Lower lobe of right lung (tissue), 2 donors: ENCODE results near the gene LCN15. TPM values are rescaled to one million over a fixed set of nuclear protein-coding genes. Genes with fewer than 3 reads are reported as not detected.

Experiments used
- ATAC-seq, 2 donors: fragments of 200-7000 bp; cut with Tn5 transposase; one replicate each; pipeline ENCODE4 v1.9.1; 2020 to 2022; ENCODE audit warnings: mild to moderate bottlenecking in 2 of 2, moderate library complexity in 2 of 2
- DNase-seq: peaks from one replicate; pipeline ENCODE4 v3.0.0-alpha.2; 2020
- H3K27ac ChIP-seq: fragments of 200-600 bp; one replicate; pipeline ENCODE4 v1.8.0; 2022
- H3K27me3 ChIP-seq: fragments of 200-600 bp; one replicate; pipeline ENCODE4 v1.8.0; 2022; ENCODE audit warnings: low read depth
- H3K36me3 ChIP-seq: fragments of 200-600 bp; one replicate; pipeline ENCODE4 v1.8.0; 2022; ENCODE audit warnings: mild to moderate bottlenecking
- H3K4me1 ChIP-seq: fragments of 200-600 bp; one replicate; pipeline ENCODE4 v1.8.0; 2022
- H3K4me3 ChIP-seq: fragments of 200-600 bp; one replicate; pipeline ENCODE4 v1.8.0; 2022; ENCODE audit warnings: mild to moderate bottlenecking
- H3K9me3 ChIP-seq: fragments of 200-600 bp; one replicate; pipeline ENCODE4 v1.8.0; 2022
- intact Hi-C: fragments of 100-400 bp; cut with DNase I; formaldehyde crosslinking; loops from one replicate; pipeline ENCODE4 v1.11.0; 2022
- total RNA-seq: library from RNA; stranded (reverse); fragmentation: NEBNext Ultra II Directional; extraction: Animal tissue kit (Norgen Biotek cat#: 25700); gene quantifications from one replicate; pipeline ENCODE4 v1.2.1, GENCODE V29; 2021
- TF ChIP-seq, protein P1 (sequence below): fragments of 200-600 bp; IDR thresholded peaks from one replicate; pipeline ENCODE4 v1.8.0; 2022; ENCODE audit warnings: antibody characterized with exemption, mild to moderate bottlenecking
- donor health status: DM: no; HTN: yes; CAD: no; lungs with severe emphysema.

LCN15 gene
- total RNA-seq, 1 donor from 2014 or later, result not detected

DNA sequence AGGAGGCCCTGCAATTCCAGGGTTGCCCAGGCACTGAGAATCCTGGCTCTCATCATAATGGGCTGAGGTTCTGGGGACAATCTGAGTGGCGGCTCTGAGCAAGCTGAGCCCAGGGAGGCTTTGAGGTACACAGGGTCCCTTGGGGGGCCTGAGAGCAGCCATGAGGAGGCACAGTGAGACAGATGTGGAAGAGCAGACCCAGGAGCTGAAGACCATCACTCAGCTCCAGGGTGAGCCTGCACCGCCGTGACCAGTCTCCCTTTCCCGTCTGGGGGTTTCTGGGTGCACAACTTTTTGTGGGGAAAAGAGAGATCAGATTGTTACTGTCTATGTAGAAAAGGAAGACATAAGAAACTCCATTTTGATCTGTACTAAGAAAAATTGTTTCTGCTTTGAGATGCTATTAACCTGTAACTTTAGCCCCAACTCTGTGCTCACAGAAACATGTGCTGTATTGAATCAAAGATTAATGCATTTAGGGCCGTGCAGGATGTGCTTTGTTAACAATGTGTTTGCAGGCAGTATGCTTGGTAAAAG is 32.0 kb upstream of the LCN15 start, which contains the start of gene CCDC183:
TSS of gene CCDC183 (plus strand) at position 101 of the 537 bp plus-strand sequence. CDS start at position 161, 60 bp downstream.
- H3K4me3 ChIP-seq, result no peak within 1 kb of the TSS
- peaks cover 40% of the 10 kb centered on the region for H3K27me3 ChIP-seq
- intact Hi-C loops, result no loop called here
- no peak for ATAC-seq
- peaks cover 12% of the 10 kb centered on the region for H3K36me3 ChIP-seq
- DNase-seq, result no peak
- H3K9me3 ChIP-seq, result no peaks in the 10 kb centered on the region
- H3K27ac ChIP-seq, result no peak within 1 kb of the TSS
- peaks cover 47% of the 10 kb centered on the region for H3K4me1 ChIP-seq
- TF ChIP-seq, protein P1, sequence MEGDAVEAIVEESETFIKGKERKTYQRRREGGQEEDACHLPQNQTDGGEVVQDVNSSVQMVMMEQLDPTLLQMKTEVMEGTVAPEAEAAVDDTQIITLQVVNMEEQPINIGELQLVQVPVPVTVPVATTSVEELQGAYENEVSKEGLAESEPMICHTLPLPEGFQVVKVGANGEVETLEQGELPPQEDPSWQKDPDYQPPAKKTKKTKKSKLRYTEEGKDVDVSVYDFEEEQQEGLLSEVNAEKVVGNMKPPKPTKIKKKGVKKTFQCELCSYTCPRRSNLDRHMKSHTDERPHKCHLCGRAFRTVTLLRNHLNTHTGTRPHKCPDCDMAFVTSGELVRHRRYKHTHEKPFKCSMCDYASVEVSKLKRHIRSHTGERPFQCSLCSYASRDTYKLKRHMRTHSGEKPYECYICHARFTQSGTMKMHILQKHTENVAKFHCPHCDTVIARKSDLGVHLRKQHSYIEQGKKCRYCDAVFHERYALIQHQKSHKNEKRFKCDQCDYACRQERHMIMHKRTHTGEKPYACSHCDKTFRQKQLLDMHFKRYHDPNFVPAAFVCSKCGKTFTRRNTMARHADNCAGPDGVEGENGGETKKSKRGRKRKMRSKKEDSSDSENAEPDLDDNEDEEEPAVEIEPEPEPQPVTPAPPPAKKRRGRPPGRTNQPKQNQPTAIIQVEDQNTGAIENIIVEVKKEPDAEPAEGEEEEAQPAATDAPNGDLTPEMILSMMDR, result no peak

DNA sequence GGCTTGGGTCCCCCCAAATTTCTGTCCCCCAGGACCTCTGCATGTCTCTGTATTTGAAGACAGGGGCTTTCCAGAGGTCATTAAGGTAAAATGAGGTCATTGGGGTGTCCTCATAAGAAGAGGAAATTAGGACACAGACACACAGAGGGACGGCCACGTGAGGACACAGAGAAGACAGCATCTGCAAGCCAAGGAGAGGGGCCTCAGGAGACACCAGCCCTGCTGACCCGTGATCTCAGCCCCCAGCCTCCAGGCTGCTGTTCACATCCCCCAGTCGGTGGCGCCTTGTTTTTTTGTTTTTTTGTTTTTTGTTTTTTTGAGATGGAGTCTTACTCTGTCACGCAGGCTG is 30.7 kb upstream of the LCN15 start:
- peaks cover 12% of the 10 kb centered on the region for H3K36me3 ChIP-seq
- H3K4me1 ChIP-seq, result peaks cover 41% of the 10 kb centered on the region
- DNase-seq (no peak), ATAC-seq (no peak)
- no peaks in the 10 kb centered on the region for H3K9me3 ChIP-seq
- peaks cover 26% of the 10 kb centered on the region for H3K27me3 ChIP-seq
- TF ChIP-seq, protein P1, result no peak
- no peak overlapping the region for H3K27ac ChIP-seq
- no peak overlapping the region for H3K4me3 ChIP-seq
- intact Hi-C loops, result no loop called here

DNA sequence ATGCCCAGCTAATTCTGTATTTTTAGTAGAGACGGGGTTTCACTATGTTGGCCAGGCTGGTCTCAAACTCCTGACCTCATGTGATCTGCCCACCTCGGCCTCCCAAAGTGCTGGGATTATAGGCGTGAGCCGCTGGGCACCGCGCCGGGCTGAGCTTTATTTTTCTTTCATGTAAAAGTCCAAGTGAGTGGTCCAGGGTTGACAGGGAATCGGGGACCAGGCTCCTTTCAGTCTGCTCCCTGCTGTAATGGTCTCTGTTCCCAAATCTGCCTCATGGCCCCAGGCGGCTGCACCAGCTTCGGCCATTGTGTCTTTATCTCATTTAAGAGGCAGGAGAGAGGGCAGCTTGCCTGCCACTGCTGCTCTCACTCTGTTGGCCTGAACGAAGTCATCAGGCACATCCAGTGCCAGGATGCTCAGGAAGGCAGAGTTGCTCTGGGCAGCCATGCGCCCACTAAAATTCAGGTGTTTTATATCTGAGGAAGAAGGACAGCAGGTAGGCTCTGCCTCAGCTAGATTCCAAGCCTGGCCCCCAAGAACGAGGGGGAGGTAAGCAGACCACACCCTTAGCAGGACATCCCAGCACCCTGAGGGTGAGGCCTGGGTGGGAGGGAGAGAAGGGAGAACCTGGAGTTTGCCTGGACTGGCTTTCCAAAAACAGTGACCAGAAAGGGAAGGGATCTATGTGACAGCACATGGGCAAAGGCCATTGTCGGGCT is 30.1 kb upstream of the LCN15 start:
- ATAC-seq (no peak), DNase-seq (no peak)
- peaks cover 37% of the 10 kb centered on the region for H3K4me1 ChIP-seq
- no peak overlapping the region for H3K4me3 ChIP-seq
- peaks cover 21% of the 10 kb centered on the region for H3K27me3 ChIP-seq
- intact Hi-C loops, result no loop called here
- H3K36me3 ChIP-seq, result peaks cover 12% of the 10 kb centered on the region
- no peaks in the 10 kb centered on the region for H3K9me3 ChIP-seq
- no peak overlapping the region for H3K27ac ChIP-seq
- TF ChIP-seq, protein P1, result no peak

DNA sequence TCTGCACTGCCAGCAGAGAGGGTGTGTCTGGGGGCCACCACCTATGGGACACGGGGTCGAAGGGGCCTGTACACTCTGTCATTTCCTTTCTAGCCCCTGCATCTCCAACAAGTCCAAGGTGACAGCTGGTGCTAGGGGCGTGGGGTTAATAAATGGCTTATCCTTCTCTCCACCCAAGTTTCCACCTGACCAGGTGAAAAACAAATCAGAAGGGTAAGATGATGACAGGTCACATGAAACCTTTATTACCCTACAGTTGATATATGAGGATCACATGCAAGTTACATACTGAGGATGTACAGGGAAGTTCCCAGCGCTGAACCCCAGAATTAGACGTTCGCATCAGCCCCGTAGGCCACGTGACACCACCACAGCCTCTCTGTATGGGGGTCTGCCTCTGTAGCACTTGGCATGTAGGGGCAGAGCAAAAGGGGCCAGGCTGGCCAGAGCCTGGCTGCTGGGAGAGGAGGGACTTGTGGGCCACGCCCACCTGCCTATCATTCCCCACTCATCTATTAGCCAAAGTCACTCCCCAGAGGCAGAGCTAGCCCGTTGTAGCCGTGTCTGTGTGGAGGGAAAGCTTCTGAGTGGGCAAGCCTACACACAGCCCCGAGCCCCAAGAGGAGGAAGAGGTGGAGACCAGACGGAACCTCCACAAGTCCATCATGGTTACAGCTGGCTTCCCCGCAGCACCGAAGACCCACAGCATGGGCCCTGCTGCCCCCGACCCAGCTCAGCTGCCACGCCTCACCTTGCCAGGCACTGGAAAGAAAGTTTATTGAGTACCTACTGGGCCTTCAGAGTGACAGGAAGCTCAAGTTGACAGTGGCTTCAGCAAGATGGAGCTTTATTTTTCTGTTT is 29.0 kb upstream of the LCN15 start:
- ATAC-seq (no peak), DNase-seq (no peak)

More for the DNA sequence above, 29.0 kb upstream of the LCN15 start:
- Histone ChIP-seq H3K4me1 (peaks cover 28% of the 10 kb centered on the region), H3K27ac (no peak overlapping the region), H3K9me3 (no peaks in the 10 kb centered on the region), H3K36me3 (peaks cover 12% of the 10 kb centered on the region), H3K27me3 (peaks cover 10% of the 10 kb centered on the region), H3K4me3 (no peak overlapping the region)
- TF ChIP-seq, protein P1, result no peak
- intact Hi-C loops, result no loop called here
